Fibroblast of gingiva (primary cell): ENCODE data around the gene ZNF366.

Source experiments
- DNase-seq: peaks from one replicate; pipeline ENCODE4 v3.0.0-alpha.2; 2011; ENCODE audit warnings: low read depth

ZNF366 gene

DNA sequence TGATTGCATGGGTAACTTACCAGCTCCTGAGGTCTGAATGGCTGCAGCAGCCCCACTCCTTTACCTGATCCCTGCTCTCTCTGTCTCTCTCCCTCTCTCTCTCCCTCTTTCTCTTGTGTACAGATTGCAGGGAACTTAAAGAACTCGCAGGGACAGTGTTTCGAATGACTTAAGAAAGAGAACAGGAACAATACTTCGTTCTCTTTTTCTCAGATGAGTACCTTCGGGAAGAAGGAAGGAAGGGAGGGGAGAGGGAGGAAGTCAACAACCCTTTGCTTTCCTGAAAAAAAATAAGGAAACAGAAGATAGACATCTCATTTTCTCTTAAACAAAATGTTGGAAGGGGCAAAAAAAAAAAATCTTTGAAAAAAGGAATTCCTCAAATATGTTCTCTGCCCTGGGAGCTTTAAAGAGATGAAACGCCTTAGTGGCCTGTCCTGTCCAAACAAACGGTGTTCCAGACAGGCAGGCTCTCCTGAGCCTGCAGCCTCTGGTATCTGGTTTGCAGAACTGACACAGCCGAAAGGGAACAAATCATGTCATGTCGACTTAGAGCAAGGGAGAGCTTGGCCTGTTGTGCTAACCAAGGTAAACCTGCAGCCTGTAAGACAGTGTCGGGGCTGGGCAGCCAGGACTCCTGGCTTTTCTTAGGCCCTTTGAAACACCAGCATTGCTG is at the start of gene ZNF366:
Gene ZNF366, minus strand, starts transcription at position 180 of the 676 bp plus-strand sequence. CDS start 45,914 bp downstream, outside the sequence.
- no peak for DNase-seq

DNA sequence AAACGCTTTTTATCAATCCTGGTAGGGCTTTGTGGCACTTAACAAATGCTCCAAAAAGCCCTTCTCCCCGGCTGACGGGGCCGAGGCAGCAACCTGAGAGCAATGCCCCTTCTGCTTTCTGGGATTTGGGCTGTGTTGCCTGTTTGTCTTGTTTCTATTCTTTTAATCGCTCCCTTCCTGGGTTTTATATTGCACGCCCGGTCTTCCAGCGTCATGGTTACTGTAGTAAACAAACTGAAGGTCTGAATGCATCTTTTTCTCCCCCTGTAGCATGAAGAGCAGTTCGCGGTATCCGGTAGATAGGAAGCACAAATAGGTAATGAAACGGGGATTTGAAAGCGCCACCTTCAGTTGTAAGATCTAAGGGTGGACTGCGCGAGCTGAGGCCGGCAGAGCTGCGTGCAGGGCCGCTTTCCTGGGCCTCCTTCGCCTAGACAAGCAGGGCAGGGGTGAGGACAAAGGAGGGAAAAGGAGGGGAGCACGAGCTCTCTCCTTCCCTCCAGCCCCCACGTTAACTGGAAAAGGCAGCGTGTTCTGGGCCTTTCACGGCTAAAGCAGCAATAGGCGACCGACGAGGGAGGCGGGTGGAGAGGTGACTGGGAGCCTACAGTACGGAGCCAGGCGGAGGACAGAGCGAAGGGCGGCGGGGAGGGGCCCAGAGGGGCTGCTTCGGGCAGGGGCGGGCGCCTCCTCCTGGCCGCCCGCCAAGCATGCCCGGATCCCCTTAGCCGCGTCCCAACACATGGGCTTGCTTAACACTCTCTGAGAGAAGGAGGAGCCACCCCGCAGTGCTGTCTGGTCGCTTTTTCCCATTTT is 49.3 kb upstream of the ZNF366 start:
- DNase-seq: peak; percentile 81

DNA sequence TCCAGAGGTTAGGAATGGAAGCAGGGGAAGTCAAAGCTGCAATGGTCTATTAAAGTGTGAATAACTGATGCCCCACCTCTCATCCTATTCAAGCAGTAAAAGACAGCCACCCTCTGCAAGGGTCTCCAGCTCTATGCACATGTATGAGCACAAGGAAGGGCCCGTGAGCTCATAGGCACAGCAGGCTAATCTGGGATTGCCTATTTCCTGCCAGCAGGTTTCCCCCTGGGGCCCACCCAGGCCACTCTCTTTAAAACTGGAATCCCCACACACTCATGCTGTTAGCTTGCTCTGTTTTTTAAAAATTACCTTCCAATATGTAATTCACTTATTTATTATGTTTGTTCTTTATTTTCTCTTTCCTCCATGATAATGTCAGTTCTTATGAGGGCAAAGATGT is 48.7 kb upstream of the ZNF366 start:
- no peak for DNase-seq

GRCh38 chr5:72554897-72555296 is 47.7 kb upstream of the ZNF366 start:
- no peak for DNase-seq

- peak; percentile 81 for DNase-seq
These were observed 44.9 kb upstream of the ZNF366 start for GRCh38 chr5:72552041-72552557.

DNA sequence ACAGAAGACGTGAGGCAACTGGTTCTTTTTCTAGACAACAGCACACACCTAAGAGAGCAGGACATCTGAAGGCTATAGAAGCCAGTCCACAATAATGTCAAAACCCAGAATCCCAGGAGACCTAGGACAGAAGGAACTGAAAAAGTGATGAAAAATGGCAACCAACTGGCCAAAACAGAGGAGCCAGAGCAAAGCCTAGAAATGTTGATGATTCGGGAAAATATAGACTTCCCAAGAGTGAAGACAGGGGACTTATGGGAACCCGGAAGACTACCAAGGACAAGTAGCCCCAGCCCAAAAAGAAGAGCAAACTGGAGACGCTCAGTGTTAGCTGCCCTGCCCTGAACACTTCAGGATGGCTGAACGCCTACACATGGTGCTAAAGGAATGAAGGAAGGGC is 43.4 kb upstream of the ZNF366 start:
- no peak for DNase-seq

DNA sequence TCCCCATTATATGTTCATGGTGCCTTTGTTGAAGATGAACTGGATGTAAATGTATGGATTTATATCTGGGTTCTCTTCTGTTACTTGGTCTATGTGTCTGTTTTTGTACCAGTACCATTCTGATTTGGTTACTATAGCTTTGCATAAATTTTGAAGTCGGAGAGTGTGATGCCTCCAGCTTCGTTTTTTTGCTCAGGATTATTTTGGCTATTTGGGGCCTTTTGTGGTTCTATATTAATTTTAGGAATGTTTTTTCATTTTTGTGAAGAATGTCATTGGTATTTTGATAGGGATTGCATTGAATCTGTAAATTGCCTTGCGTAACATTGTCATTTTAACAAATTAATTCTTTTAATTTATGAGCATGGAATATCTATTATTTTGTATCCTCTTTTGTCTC is 36.6 kb upstream of the ZNF366 start:
- peak; percentile 44 for DNase-seq

- DNase-seq: peak; percentile 95
These were observed 36.2 kb upstream of the ZNF366 start for GRCh38 chr5:72543365-72543764.

DNA sequence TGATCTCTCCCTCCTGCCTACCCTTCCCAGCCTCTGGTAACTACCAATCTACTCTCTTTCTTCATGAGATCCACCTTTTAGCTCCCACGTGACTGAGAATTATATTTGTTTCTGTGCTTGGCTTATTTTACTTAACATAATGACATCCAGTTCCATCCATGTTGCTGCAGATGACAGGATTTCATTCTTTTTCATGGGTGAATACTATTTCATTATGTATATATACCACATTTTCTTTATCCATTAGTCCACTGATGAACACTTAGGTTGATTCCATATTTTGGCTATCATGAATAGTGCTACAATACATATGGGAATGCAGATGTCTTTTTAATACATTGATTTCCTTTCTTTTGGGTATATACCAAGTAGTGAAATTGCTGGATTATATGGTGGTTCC is 35.5 kb upstream of the ZNF366 start:
- no peak for DNase-seq

DNA sequence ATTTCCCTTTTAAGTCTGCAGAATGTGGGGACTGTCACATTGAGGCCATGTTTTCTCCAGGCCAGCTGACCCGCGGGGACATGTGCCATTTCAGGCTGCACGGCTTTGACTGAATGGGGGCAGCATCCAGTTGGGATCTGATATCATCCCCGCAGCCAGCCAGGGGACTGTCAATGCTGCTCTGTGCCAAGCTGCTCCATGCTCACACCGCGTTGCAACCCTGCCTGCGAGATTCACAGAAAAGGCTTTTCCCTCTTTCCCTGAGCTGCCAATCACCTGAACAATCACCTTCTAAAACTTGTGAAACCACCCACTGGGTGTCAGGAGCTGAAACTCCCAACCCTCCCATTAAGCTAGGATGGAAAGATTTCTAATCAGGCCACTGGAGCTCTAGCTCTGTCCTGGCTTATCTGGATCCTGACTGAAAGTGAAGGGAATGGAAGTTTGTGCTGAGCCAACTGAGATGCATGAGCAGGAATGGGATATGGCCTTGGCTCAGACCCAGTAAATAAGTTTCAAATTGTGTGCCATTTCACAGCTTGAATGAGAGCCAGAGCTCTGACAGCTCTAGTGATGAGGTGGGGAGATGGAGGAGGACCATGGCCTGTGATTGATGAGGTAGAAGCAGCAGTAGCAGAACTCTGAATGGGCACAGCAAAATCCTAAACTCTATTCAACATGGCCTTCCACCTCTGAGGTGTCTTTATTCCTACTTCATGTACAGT is 34.5 kb upstream of the ZNF366 start:
- no peak for DNase-seq

DNA sequence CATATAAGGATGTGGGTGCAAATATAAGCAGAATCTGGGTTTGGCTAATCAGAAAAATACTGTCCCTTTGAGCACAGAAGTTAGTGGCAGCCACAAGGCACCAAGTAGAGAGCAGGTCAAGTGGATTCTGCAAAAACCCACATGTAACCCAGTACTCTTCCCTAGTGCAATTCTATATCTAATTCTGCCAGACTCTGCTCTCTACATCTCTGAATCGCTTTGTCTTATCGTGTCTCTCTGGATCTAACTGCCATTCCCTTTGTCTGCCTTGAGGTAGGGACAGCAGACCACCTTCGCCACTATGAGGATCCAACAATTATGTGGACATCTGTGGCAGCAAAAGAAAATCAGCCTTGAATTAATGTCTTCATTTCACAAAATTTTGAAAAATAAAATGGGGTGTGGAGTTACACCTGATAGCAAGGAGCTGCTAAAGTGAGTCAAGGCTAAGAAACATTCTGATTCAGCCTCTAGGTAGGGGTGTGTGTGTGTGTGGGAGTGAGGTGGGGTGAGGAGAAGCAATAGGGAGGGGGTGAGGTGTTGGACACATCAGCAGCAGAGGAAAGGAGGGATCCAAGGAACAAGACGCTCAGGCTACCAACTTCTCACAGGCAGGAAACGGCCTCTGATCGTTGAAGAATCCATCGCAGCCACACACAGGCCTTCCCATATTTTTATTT is 33.7 kb upstream of the ZNF366 start:
- no peak for DNase-seq

GRCh38 chr5:72539726-72540125 is 32.5 kb upstream of the ZNF366 start:
- DNase-seq: no peak

DNA sequence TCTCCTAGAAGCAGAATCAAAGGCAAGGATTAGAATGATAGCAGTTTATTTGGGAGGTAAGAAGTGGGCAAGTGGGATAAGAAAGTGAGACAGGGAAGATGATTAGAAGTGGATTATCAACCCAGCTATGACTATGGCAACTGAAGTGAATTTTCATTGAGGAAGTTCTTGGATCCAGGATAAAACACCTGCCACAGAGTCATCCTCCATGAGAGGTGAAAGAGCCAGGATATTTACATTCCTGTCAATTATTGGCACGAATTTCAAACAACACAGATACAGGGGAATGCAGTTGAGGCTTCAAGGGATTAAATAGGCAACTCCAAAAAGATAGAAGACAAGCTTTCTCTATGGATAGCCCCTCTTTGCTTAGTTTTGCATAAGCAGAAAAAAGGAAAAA is 31.8 kb upstream of the ZNF366 start:
- DNase-seq: no peak

GRCh38 chr5:72537166-72537565 is 30.0 kb upstream of the ZNF366 start:
- no peak for DNase-seq

- DNase-seq: peak; percentile 95
These were observed 24.4 kb upstream of the ZNF366 start for GRCh38 chr5:72531496-72532190.

DNA sequence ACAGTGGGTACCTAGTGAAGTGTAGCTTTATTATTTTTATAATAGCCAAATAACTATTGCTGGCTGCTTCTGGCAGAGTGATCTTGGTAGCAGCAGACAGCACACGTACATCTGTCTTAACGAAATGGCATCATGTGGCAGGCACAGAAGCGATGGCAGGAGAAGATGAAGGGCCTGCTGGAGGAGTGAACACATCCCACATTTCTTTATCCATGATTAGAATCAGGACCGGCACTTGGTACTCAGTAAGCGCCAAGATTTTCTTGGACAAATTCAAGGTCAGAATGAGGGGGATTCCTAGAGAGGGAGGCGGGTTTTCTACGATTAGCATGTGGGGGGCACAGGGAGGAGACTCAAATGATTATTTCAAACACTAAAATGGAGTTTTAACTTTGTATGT is 23.0 kb upstream of the ZNF366 start:
- no peak for DNase-seq

DNA sequence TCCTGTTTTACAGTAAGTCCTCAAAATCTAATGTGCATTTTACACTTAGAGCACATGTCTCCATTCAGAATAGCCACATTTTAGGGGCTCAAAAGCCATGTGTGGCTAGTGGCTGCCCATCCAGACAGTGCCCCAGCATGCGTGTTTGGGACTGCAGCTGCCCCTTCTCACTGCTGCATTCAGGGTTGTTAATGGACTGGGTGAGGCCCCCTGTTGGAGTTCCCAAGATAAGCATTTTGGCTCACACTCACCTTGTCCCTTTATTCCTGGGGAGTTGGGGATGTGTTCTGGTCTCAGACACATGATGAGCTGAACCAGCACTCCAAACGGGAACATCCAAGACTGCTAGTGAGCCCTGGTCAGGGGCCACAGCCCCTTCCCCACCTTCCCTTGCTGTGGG is 22.2 kb upstream of the ZNF366 start:
- no peak for DNase-seq

- peak; percentile 95 for DNase-seq
These were observed 18.6 kb upstream of the ZNF366 start for GRCh38 chr5:72525816-72526215.

DNA sequence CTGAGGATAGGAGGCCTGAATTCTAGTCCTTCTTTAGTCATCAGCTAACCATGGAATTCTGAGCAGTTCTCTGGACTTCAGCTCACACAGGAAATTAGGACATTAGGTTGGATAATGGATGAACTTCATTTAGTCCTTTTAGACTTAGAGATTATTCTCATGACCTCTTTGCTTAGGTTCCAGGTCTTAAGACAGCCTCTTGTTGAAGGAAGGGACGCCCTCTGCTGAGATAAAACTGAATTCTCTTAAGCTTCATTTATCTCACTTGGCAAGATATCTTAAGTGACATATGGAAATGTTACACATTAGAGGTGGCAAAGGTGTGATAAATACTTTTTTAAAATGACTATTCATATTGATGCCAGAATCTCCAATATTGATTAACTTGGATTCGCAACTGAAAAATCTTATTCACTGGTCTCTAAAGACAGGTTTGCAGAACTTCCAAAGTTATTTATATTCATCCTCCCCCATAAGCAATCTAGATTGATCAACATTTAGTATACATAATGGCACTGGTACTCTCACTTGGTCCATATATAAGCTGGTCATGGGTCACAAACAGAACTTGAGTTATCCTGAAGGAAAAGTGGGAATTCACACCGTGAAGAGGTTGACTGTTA is 16.9 kb upstream of the ZNF366 start:
- DNase-seq: peak; percentile 84

DNA sequence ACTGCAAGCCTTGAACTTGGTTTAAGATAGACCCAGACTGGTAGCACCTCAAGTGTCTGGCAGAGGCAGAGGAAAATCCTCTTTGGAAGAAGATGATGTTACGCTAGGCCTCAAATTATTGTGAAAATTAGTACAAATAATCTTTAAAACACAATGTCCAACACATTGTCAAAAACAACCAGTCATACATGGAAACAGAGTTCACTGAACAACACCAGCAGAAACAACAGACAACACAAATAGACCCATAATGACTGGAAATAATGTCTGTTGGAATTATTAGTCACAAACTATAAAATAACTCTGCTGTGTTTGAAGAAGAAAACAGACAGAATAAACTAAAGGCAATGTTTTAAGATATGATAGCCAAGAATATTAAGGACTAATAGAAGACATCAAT is 15.4 kb upstream of the ZNF366 start:
- DNase-seq: no peak

- no peak for DNase-seq
These were observed 11.9 kb upstream of the ZNF366 start for GRCh38 chr5:72519111-72519510.
